ENCODE data around the gene PEAR1. TPM values are rescaled to one million over a fixed set of nuclear protein-coding genes. Genes with fewer than 3 reads are reported as not detected.

Gene PEAR1
- total RNA-seq, 1 experiment from 2014 or later, result 3.0 TPM

- peaks cover 96% of the 10 kb centered on the region for H3K27me3 Mint-ChIP-seq (ENCODE audit: unreplicated experiment)
- H3K4me1 Mint-ChIP-seq (ENCODE audit: low read depth, unreplicated experiment), result peaks cover 7% of the 10 kb centered on the region
- H3K27ac Mint-ChIP-seq (ENCODE audit: unreplicated experiment), result no peak overlapping the region
- BruUV-seq (replicated peaks), result no TSS peak
- CTCF ChIA-PET, result interaction anchor here (0.6 to 1.7 kb wide), 26 partner anchors 10 to 303 kb away, joined by 3 to 19 read pairs (median 4); partner anchors contain the start of genes HDGF, ISG20L2, METTL25B and MRPL24
- H3K36me3 Mint-ChIP-seq (ENCODE audit: insufficient read depth, unreplicated experiment), result peaks cover 7% of the 10 kb centered on the region
- intact Hi-C loops (cut with micrococcal nuclease; ENCODE audit: unreplicated experiment), result loop anchor here (1.0 kb wide), 1 partner anchor 35 kb away; no protein-coding TSS in a partner anchor
- no peaks in the 10 kb centered on the region for H3K9me3 Mint-ChIP-seq (ENCODE audit: low read depth, unreplicated experiment)
- peak overlapping the region; percentile 11 for H3K4me3 Mint-ChIP-seq (ENCODE audit: low read depth, unreplicated experiment)
- peak; percentile 89 for TF ChIP-seq CTCF (IDR thresholded peaks at IDR 0.05; ENCODE audit: unreplicated experiment)
- DNase-seq, result peak; percentile 89
Observed at GRCh38 chr1:156927215-156928042, 33.9 kb downstream of the PEAR1 start.

- DNase-seq, result no peak
- no TSS peak for BruUV-seq (replicated peaks)
- no peak overlapping the region for H3K27ac Mint-ChIP-seq (ENCODE audit: unreplicated experiment)
- no peaks in the 10 kb centered on the region for H3K9me3 Mint-ChIP-seq (ENCODE audit: low read depth, unreplicated experiment)
- TF ChIP-seq CTCF (IDR thresholded peaks at IDR 0.05; ENCODE audit: unreplicated experiment), result peak; percentile 4
- CTCF ChIA-PET, result interaction anchor here (0.6 to 1.7 kb wide), 25 partner anchors 9 to 304 kb away, joined by 3 to 19 read pairs (median 4); partner anchors contain the start of genes HDGF, ISG20L2, METTL25B and MRPL24
- peaks cover 89% of the 10 kb centered on the region for H3K27me3 Mint-ChIP-seq (ENCODE audit: unreplicated experiment)
- intact Hi-C loops (cut with micrococcal nuclease; ENCODE audit: unreplicated experiment), result loop anchor here (1.0 kb wide), 1 partner anchor 36 kb away; no protein-coding TSS in a partner anchor
- peaks cover 10% of the 10 kb centered on the region for H3K36me3 Mint-ChIP-seq (ENCODE audit: insufficient read depth, unreplicated experiment)
- peaks cover 7% of the 10 kb centered on the region for H3K4me1 Mint-ChIP-seq (ENCODE audit: low read depth, unreplicated experiment)
- H3K4me3 Mint-ChIP-seq (ENCODE audit: low read depth, unreplicated experiment), result peak overlapping the region; percentile 11
Observed at GRCh38 chr1:156928043-156928602, 34.6 kb downstream of the PEAR1 start.

GRCh38 chr1:156929596-156930238, 36.2 kb downstream of the PEAR1 start:
- no peak for DNase-seq
- CTCF ChIA-PET, result interaction anchor here (0.6 kb wide), 1 partner anchor 209 kb away, joined by 3 read pairs; no protein-coding TSS in a partner anchor
- Mint-ChIP-seq H3K36me3 (ENCODE audit: insufficient read depth, unreplicated experiment) (peaks cover 15% of the 10 kb centered on the region), H3K4me3 (ENCODE audit: low read depth, unreplicated experiment) (no peak overlapping the region), H3K9me3 (ENCODE audit: low read depth, unreplicated experiment) (no peaks in the 10 kb centered on the region), H3K27ac (ENCODE audit: unreplicated experiment) (no peak overlapping the region), H3K4me1 (ENCODE audit: low read depth, unreplicated experiment) (peaks cover 7% of the 10 kb centered on the region), H3K27me3 (ENCODE audit: unreplicated experiment) (peaks cover 73% of the 10 kb centered on the region)
- TF ChIP-seq CTCF (IDR thresholded peaks at IDR 0.05; ENCODE audit: unreplicated experiment), result no peak
- intact Hi-C loops (cut with micrococcal nuclease; ENCODE audit: unreplicated experiment), result no loop called here
- BruUV-seq (replicated peaks), result no TSS peak

GRCh38 chr1:156930483-156930882, 37.0 kb downstream of the PEAR1 start:
- Mint-ChIP-seq H3K27me3 (ENCODE audit: unreplicated experiment) (peaks cover 65% of the 10 kb centered on the region), H3K9me3 (ENCODE audit: low read depth, unreplicated experiment) (no peaks in the 10 kb centered on the region), H3K27ac (ENCODE audit: unreplicated experiment) (peak overlapping the region; percentile 6), H3K4me1 (ENCODE audit: low read depth, unreplicated experiment) (peaks cover 7% of the 10 kb centered on the region), H3K36me3 (ENCODE audit: insufficient read depth, unreplicated experiment) (peaks cover 15% of the 10 kb centered on the region), H3K4me3 (ENCODE audit: low read depth, unreplicated experiment) (no peak overlapping the region)
- intact Hi-C loops (cut with micrococcal nuclease; ENCODE audit: unreplicated experiment), result no loop called here
- CTCF ChIA-PET, result interaction anchor here (0.6 kb wide), 1 partner anchor 210 kb away, joined by 3 read pairs; no protein-coding TSS in a partner anchor
- BruUV-seq (replicated peaks), result no TSS peak
- TF ChIP-seq CTCF (IDR thresholded peaks at IDR 0.05; ENCODE audit: unreplicated experiment), result no peak
- DNase-seq, result no peak
